Effector memory CD4-positive, alpha-beta T cell (primary cell): ENCODE data around the gene MAML3.

Experiments
- DNase-seq, 3 donors: peaks; one replicate each; pipeline ENCODE4 v3.0.0-alpha.2; 2020
- H3K27ac ChIP-seq: 2 replicates; pipeline ENCODE4 v1.7.0; 2013; ENCODE audit warnings: mild to moderate bottlenecking, low read length, moderate library complexity; ENCODE audit not compliant: insufficient read depth, poor library complexity, severe bottlenecking
- H3K27me3 ChIP-seq: replicated peaks from 2 replicates; pipeline ENCODE4 v1.7.0; 2013; ENCODE audit warnings: mild to moderate bottlenecking, low read length; ENCODE audit not compliant: insufficient read depth, control insufficient read depth, poor library complexity, severe bottlenecking
- H3K36me3 ChIP-seq: 2 replicates; pipeline ENCODE4 v1.7.0; 2013; ENCODE audit warnings: mild to moderate bottlenecking, low read length, moderate library complexity; ENCODE audit not compliant: control insufficient read depth, insufficient read depth
- H3K4me1 ChIP-seq: 2 replicates; pipeline ENCODE4 v1.7.0; 2013; ENCODE audit warnings: low read length, mild to moderate bottlenecking; ENCODE audit not compliant: control insufficient read depth, insufficient read depth, poor library complexity, severe bottlenecking
- H3K4me3 ChIP-seq: 2 replicates; pipeline ENCODE4 v1.7.0; 2013; ENCODE audit warnings: low read length, low read depth, mild to moderate bottlenecking; ENCODE audit not compliant: insufficient read depth, poor library complexity, severe bottlenecking
- H3K9me3 ChIP-seq: 2 replicates; pipeline ENCODE4 v1.7.0; 2013; ENCODE audit warnings: mild to moderate bottlenecking, low read length, moderate library complexity; ENCODE audit not compliant: control insufficient read depth

Gene MAML3

DNA sequence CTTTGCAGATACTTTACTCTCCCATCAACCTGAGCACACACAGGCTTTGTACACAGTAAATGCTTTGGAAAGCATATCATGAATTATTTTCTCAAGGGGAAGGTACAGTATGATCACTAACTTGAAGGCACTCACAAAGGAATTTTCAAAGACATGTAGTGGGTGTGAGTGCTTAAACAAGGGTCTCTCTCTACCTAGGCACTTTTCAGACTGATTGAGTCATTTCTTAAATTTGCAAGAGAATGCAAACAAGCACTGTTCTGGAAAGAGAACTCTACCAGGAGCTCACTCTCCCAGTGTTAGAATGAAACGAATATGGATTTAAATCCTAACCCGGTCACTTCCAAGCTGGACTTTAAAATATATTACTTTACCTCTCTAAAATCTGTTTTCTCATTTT lies 85.7 kb downstream of the MAML3 start:
- Histone ChIP-seq H3K27me3 (no peaks in the 10 kb centered on the region), H3K9me3 (no peaks in the 10 kb centered on the region), H3K27ac (no peak overlapping the region), H3K36me3 (no peaks in the 10 kb centered on the region), H3K4me1 (peaks cover 14% of the 10 kb centered on the region), H3K4me3 (no peak overlapping the region)
- DNase-seq = no peak

DNA sequence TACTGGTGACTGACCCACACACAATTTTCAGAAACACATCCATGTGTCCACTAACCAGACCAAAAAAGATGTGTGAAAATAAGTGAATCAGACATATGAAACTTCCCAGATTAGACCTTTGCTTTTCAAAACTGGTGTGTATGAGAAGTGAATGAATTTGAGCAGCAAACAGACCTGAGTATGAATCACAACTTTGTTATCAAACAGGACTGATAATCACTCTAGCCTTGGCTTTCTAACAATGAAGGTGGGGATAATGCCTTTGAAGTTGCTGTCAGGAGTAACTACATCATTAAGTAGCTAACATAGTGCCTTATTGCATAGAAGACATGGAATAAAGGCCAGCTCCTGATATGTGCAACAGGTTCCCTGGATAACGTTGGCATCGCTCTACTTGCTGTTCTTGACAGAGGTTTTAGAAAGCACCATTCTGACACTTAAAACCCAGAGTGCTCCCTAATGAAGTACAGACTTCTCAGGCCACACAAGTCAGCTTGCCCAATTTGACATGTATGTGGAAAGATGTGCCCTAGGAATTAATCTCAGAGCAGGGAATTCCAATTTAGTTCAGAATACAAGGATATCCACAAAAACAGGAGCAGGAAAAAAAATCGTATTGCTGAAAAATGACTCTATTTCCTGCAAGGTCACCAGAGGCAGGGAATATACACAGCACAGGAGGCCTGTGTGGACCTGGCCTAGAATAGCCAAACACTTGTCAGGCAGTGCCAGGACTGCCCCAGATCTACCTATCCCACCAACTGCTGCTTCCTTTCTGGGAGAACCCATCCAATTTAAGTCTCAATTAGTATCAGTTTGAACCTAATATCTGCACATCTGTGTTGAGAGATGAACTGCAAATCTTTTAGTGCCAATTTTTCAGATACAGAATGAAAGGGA lies 87.7 kb downstream of the MAML3 start:
- Histone ChIP-seq H3K4me3 (no peak overlapping the region), H3K9me3 (no peaks in the 10 kb centered on the region), H3K27me3 (no peaks in the 10 kb centered on the region), H3K4me1 (peaks cover 7% of the 10 kb centered on the region), H3K36me3 (no peaks in the 10 kb centered on the region), H3K27ac (no peak overlapping the region)
- DNase-seq = no peak

DNA sequence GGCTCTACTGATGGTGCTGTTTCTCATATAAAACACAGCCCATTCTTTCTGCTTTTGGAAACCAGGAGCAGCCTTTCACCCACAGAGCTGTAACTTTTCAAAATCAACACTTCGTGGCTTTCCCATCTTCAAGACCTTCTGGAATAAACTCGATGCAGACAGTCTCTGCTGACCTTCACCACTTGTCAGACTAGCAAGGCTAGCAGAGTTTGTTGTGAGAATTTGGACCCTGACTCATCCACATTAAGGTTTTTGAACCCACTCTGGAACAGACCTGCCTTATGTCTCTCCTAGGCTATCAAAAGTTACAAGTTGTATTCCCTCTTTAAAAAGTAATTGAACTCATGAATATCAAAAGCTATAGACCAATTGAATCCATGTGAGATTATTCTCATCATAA lies 88.6 kb downstream of the MAML3 start:
- H3K9me3 ChIP-seq = no peaks in the 10 kb centered on the region
- no peaks in the 10 kb centered on the region for H3K4me1 ChIP-seq
- DNase-seq = no peak
- H3K27me3 ChIP-seq = no peaks in the 10 kb centered on the region
- no peak overlapping the region for H3K4me3 ChIP-seq
- H3K36me3 ChIP-seq = no peaks in the 10 kb centered on the region
- no peak overlapping the region for H3K27ac ChIP-seq

DNA sequence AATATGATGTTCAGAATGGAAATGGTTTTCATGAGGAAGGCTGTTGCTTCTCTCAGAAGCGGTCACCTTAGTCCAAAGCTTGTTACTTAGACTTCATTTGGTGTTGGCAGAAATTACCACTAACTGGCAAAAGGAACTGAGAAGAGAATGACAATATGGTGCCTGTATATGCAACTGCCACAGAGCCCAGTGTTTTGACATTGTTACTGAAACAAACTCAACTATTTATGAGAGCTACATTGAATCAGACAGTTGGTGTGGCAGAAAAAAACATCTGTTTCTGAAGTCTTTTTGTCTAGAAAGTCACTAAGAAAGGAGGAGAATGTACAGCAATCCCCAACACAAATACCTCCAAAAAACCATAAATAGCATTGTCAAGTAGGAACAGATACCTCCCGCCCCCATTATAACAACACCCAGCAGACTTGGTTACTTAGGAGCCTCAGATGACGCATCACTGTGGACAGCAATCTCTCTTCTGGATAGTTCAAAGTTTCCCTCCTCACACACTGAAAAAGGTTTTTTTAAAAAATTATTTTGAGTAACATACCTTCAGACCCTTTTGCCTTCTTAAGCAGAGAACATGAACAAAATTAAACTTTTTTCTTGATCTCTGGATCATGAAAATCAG lies 92.2 kb downstream of the MAML3 start:
- no peaks in the 10 kb centered on the region for H3K36me3 ChIP-seq
- no peak overlapping the region for H3K4me3 ChIP-seq
- H3K9me3 ChIP-seq = no peaks in the 10 kb centered on the region
- H3K27me3 ChIP-seq = no peaks in the 10 kb centered on the region
- H3K27ac ChIP-seq = no peak overlapping the region
- no peaks in the 10 kb centered on the region for H3K4me1 ChIP-seq
- DNase-seq = no peak

DNA sequence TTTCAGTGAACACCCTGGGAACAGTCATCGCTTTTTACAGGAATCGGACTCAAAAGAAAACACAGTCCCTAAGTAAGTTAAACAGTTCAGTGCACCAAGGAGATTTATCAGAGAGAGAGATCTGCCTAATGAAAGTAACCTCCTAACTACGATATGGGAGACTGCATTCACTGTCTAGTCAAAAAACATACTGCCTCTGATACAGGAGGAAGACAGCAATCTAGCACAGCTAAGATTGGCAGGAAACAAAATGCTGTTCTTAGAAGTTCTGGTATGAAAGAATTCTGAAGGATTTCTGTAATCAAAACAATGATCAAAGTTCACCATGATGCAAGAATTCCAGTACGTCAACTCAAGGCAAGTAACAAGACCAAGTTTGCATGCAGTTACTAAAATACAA lies 92.8 kb downstream of the MAML3 start:
- Histone ChIP-seq H3K36me3 (no peaks in the 10 kb centered on the region), H3K9me3 (no peaks in the 10 kb centered on the region), H3K4me1 (no peaks in the 10 kb centered on the region), H3K27me3 (no peaks in the 10 kb centered on the region), H3K4me3 (no peak overlapping the region), H3K27ac (no peak overlapping the region)
- DNase-seq = no peak

DNA sequence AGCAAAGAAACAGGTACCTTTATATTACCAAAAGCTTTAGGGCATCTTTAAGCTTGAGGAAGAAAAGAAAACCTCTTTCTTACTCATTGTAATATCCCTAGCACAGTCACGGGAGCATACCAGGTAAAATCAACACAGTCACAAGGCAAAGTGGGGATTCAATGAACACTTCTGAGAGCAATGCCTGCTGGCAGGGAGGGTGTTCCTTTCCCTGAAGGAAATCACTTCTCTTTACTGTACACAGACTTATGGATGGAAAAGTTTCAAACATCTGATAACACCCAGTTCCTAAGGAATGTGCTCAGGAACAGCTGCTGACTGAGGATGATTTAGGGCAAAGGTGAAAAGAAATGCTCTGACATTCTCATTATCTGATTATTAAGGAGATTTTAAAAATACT lies 94.8 kb downstream of the MAML3 start:
- Histone ChIP-seq H3K9me3 (no peaks in the 10 kb centered on the region), H3K27ac (no peak overlapping the region), H3K36me3 (no peaks in the 10 kb centered on the region), H3K4me3 (no peak overlapping the region), H3K4me1 (no peaks in the 10 kb centered on the region), H3K27me3 (no peaks in the 10 kb centered on the region)
- no peak for DNase-seq

DNA sequence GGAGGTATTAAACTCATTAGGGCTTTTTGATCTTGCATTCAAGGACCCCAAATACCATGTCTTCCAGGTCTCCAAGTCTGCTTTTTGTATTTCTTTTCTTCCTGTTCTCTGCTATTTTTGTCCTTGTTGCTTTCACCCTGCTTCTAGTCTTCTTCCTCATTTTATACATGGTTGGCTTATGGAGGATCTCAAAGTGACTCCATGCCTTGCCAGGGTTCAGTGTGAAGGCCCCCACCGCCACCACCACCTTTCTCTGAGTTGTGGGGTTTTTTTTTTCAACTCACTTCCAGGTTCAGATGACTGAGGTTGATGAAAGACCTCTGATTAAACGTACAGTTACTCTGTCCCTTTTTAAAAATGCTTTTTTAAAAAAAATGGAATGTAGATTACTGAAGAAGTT lies 96.3 kb downstream of the MAML3 start:
- no peaks in the 10 kb centered on the region for H3K4me1 ChIP-seq

DNA sequence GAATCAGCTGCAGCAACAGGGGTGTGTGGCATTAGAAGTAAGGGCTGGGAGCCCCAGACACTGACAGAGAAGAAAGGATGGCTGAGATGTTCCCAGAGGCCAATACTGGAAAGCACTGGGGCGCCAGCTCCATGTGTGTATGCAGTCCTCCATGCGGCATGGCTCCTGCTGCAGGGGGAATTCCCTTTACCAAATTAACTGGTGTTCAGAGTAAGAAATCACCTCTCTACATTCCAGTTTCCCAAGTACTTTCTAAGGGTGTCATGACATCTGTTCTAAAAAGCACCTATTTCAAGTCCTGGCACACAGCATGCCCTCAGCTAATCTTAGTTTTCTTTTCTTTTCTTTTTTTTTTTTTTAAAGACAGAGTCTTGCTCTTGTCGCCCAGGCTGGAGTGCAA lies 98.0 kb downstream of the MAML3 start:
- no peak for DNase-seq

More for the DNA sequence above, 96.3 kb downstream of the MAML3 start:
- Histone ChIP-seq H3K27me3 (no peaks in the 10 kb centered on the region), H3K9me3 (no peaks in the 10 kb centered on the region), H3K36me3 (no peaks in the 10 kb centered on the region), H3K4me3 (no peak overlapping the region), H3K27ac (no peak overlapping the region)
- DNase-seq = no peak

DNA sequence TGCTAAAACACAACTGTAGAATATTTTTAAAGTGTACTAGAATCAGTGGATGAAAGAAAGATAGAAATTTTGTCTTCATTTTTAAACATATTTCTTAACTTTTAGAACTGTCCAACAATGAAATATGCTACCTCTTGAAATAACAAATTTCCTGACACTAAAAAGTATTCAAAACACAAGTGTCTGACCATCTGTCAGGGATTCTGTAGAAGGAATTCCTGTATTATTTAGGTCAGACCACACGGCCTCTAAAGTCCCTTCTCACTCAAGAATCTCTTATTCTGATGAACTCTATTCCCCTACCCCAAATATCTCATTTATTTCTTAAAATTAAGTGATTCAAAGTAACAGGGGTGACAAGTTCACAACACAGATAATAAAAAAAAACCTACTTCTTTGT lies 99.1 kb downstream of the MAML3 start:
- Histone ChIP-seq H3K36me3 (no peaks in the 10 kb centered on the region), H3K4me1 (no peaks in the 10 kb centered on the region), H3K27me3 (no peaks in the 10 kb centered on the region), H3K4me3 (no peak overlapping the region), H3K27ac (no peak overlapping the region), H3K9me3 (no peaks in the 10 kb centered on the region)
- DNase-seq = no peak

More for the DNA sequence above, 98.0 kb downstream of the MAML3 start:
- H3K9me3 ChIP-seq = no peaks in the 10 kb centered on the region
- no peak overlapping the region for H3K4me3 ChIP-seq
- H3K27me3 ChIP-seq = no peaks in the 10 kb centered on the region
- no peaks in the 10 kb centered on the region for H3K36me3 ChIP-seq
- no peak overlapping the region for H3K27ac ChIP-seq
- no peaks in the 10 kb centered on the region for H3K4me1 ChIP-seq

DNA sequence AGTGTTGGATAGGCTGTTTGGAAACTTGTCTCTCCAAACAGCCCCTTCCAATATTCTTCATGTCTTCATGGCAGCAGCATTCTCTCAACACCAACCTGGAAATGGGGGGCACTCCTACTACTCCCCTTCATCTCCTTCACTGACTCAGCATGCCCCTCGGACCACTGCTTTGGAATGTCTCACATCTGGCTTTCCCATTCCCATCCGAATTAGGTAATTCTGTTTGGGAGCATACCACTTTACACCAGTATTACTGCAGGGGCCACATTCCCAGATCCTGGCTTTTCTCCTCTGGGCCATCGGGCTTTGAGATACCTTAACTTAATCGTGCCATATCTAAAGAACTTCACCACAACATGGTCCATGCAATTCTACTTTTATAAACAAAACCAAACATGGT lies 100.8 kb downstream of the MAML3 start:
- no peak overlapping the region for H3K4me3 ChIP-seq
- no peaks in the 10 kb centered on the region for H3K36me3 ChIP-seq
- H3K9me3 ChIP-seq = no peaks in the 10 kb centered on the region
- no peak overlapping the region for H3K27ac ChIP-seq
- H3K27me3 ChIP-seq = no peaks in the 10 kb centered on the region
- peaks cover 4% of the 10 kb centered on the region for H3K4me1 ChIP-seq
- no peak for DNase-seq
